GM19324 (cell line): Measurements from ENCODE around the gene ACAD10.
"Not testable (repeated sequence)": the region's sequence is repeated elsewhere in the genome, so short reads cannot be mapped to it uniquely, and the experiment has no call there.

Experiments used
- ATAC-seq: cut with Tn5 transposase; IDR thresholded peaks from one replicate; pipeline ENCODE4 v1.9.1; 2021; ENCODE audit warnings: mild to moderate bottlenecking, moderate library complexity; ENCODE audit not compliant: unreplicated experiment, low FRiP score

ACAD10 gene

DNA sequence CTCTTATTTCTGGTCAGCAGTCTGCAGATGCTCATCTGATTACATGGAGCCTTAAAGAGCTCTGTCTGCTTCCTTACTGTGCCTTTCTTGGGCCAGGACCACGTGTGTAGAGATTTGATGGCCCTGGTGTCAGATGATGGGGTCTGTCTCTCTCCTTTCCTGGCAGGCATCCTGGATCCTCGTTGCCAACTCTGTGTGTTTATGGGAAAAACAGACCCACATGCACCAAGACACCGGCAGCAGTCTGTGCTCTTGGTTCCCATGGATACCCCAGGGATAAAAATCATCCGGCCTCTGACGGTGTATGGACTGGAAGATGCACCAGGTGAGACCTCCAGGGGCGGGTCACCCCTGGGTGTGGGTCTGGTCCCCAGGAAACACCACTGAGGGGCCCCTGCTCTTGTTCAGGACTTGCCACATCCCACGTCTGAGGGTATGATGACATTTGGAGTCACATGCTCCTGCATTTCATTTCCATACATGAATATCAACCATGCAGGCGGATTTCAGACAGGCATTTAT lies 62.4 kb downstream of the ACAD10 start:
- ATAC-seq: no peak

DNA sequence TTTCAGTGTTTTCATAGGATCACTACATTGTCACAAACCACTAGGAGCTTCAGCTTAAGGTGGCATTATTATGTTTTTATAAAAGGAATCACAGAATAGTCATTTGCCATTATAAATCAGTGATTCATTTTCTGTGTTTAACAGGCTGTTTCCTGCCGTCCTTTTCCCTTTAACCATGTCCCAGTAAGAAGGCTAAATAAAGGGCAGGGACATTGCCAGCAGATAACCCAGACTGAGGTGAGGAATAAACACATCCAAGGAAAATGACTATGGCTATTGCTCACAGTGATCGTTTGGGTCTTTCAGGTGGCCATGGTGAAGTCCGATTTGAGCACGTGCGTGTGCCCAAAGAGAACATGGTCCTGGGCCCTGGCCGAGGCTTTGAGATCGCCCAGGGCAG lies 63.0 kb downstream of the ACAD10 start:
- ATAC-seq: no peak

DNA sequence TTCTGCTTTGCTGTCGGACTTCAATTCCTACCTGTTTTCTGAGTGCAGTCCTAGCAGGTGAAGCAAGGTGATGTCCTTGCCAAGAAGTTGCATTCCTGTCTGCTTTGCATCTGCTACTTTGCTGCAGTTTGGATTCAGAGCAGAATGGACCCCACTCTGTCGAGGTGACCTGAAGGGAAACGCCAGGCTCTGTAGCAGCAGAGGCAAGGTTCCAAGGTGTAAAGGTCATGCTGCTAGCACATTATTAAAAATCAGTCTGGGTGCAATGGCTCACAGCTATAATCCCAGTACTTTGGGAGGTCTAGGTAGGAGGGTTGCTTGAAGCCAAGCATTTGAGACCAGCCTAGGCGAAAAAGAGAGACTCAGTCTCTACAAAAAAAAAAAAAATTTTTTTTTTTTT lies 63.5 kb downstream of the ACAD10 start:
- ATAC-seq: no peak

DNA sequence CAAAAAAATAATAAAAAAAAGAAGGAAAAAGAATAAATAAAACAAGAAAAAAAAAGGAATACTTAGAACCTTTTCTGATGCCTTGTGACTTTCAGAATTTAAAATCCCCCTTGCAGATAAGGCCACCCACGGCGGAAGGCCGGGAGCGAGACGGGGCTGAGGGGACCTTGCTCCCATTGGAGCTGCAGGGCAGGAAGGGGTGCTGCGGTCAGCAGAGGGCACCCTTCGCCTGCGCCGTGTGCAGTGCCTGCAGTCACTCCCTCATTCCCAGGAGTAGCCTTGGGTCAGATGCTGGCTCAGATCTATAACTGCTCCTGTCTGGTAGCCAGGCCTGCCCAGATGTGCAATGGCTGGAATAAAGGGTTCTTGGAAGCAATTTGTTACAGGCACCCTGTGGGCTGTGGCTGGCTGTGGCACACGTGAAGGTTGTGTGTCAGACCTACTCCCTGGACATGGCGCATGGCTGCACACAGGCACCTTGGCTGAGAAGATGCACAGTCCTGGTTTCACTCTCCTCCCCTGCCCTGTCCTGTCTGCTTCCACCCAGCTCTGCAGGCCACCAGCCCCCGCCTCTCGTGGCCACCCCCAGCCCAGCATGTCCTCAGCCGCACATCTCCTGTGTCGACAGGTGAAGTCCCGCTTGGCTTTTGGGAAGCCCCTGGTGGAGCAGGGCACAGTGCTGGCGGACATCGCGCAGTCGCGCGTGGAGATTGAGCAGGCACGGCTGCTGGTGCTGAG lies 67.5 kb downstream of the ACAD10 start:
- ATAC-seq: no peak

DNA sequence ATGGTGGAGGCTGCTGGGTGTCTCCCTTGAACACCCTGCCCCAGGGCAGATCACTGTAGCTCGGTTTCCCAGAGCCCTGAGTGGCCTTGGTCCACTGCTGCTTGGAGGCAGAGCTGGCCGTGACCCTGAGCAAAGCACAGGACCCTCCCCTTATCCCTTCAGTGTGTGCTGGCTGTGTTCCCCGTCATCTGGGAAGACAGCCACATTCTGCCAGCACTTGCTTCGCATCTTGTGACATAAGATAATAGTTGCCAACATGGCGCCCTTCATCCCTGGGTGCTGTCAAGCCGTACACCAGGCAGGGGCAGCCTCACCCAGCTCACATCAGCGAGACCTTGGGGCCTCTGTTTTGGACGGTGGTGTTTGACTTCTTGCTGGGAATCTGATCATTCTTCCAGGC lies 68.8 kb downstream of the ACAD10 start:
- no peak for ATAC-seq

DNA sequence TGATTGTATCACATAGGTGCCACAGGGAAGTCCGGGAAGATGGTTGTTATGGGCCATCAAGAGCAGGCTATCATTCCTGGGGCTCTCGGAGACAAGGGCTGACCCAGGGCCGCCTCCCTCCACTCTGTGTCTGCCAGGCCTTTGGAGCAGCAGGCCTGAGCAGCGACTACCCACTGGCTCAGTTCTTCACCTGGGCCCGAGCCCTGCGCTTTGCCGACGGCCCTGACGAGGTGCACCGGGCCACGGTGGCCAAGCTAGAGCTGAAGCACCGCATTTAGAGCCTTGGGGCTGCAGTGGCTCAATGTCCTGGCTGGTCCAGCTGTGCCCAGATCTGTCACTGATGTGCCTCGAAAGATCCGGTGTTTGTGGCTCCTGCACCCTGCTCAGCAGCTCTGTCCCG lies 70.3 kb downstream of the ACAD10 start:
- ATAC-seq: no peak

DNA sequence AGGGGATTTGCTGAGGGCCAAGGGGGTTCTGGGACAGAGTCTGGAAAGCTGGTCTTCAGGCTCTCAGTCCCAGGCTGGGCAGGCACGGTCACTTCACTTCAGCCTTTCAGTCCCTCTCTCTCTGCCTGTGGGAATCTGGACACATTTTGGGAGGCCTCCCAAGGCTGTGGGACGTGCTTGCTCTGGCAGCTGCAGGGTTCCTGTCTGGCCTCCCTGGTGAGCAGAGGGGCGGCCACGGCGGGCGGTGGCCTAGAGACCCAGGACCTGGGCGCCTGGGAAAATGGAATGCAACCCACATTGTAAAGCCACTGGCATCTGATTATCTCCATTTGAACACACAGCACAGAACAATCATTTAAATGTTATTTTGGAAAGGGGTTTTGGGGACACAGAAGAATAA lies 70.8 kb downstream of the ACAD10 start:
- ATAC-seq: no peak

DNA sequence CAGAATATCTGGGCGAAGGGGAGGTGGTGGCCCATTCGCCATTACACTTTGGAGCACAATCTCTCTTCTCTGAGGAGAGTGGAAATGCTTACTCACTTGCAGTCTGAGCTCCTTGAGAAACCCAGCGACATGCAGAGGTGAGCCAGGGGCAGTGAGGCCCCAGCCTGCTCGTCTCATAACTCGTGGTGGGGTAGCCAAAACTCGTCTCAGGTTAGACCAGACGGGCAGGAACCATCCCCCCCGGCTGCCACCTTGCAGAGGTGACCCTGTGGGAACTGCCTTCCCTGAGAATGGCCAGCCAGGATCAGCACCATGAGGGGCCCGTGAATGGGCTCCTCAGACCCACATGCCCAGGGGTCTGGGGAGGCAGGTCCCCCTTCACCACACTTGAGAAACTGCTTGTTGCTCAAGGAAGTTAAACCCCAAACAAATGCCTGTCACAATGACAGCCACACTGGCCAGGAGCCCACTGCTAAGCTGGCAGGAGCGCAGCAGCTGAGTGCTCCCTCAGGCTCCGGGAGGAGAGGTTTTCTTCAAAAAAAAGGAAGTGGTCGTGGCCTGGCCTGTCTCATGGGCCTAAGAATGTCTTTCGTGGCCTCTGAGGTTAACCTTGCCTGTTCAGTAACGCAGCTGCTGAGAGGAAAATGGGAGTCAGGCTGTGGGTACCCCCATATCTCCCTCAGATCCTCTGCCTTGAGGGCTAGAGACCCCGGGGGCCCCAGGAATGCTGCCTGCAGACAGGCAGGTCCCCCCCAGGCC lies 71.7 kb downstream of the ACAD10 start:
- no peak for ATAC-seq

DNA sequence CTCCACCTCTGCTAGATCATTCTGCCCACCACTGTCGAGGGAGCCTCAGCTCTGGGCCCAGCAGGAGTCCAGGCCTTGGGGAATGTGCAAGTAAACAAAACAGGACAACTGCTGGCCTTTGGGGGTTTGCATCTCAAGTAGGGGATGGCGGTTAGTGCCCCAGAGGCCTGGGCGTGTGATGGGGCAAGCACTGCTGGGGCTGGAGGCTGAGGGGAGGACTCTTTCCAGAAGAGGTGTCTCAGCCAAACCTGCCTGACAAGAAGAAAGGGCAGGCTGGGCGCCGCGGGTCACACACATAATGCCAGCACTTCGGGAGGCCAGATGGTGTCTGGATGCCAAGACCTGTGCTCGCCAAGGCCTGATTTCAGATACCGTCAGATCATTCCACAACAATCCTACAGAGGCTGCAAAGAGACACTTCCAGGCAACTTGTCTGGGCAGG lies 72.3 kb downstream of the ACAD10 start:
- ATAC-seq: no peak

DNA sequence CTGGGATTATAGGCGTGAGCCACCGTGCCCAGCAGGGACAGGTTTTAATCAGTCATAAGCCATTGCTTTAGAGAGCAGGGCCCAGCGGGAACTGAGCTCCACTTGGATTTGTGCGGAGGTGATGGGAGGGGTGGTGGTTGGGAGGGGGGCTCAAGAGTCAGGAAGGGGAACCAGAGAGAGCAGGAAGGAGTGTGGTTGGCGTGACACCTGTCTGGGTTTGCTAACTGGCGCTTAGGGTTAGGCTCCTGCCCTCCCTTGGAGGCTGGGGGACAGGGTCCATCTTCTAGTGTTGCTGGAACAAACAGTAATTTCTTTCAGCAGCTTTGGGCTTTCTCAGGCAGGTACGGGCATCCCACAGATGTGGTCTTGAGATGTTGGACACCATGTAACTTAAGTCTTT lies 73.4 kb downstream of the ACAD10 start:
- ATAC-seq: no peak

DNA sequence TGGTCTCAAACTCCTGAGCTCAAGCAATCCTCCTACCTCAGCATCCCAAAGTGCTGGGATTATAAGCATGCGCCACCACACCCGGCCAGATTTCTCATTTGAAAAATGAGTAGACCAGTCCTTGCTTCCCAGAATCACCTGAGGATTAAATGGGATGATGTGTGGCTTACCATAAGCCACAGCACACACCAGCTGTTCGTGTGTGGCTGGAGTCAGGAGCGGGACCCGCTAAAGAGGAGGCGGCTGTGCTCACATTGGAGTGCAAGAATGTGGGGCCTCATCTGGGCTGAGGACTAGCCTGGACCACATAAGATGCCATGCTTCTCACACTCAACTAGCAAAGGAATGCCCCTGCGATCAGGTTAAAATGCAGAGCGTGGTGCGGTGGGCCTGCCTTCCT lies 74.1 kb downstream of the ACAD10 start:
- no peak for ATAC-seq

DNA sequence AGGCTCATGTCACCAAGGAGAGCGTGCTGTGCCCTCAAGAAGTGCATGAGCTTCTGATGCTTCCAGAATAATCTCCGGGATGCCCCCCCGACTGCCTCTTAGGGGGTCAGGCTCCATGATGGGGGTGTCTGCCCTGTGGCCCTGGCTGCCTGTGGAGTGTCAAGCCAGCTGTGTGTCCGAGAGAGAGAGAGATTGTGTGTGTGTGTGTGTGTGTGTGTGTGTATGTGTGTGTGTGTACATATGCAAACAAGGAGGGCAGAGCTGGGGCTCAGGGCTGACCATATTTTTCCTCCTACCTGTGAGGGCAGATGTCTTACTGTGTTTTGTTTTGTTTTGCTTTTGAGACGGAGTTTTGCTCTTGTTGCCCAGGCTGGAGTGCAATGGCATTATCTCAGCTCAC lies 75.2 kb downstream of the ACAD10 start:
- ATAC-seq: peak; percentile 36

DNA sequence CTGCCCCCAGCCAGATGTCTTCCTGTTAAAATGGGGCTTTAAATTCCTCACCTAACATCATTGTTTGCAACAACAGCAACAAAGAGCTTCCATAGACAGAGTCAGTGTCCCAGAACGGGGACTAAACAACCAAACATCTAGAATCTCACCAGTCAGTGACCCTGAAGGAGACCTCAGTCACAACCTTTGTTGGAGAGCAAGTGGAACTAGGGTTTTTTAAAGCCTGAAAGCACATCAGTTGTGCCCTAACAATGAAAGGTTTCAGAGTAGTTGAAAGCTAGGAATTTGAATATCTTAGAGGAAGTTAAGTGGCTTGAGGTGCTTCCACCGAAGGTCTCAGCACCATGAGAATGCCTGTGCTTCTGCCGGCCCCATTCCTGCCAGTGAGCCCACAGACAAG lies 75.9 kb downstream of the ACAD10 start:
- no peak for ATAC-seq

DNA sequence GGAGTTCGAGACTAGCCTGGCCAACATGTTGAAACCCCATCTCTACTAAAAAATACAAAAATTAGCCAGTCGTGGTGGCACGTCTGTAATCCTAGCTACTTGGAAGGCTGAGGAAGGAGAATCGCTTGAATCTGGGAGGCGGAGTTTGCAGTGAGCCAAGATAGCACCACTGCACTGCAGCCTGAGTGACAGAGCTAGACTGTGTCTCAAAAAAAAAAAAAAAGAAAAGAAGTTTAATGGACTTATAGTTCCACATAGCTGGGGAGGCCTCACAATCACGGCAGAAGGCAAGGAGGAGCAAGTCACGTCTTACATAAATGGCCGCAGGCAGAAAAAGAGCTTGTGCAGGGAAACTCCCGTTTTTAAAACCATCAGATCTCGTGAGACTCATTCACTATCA lies 77.7 kb downstream of the ACAD10 start:
- ATAC-seq: not testable (repeated sequence)

DNA sequence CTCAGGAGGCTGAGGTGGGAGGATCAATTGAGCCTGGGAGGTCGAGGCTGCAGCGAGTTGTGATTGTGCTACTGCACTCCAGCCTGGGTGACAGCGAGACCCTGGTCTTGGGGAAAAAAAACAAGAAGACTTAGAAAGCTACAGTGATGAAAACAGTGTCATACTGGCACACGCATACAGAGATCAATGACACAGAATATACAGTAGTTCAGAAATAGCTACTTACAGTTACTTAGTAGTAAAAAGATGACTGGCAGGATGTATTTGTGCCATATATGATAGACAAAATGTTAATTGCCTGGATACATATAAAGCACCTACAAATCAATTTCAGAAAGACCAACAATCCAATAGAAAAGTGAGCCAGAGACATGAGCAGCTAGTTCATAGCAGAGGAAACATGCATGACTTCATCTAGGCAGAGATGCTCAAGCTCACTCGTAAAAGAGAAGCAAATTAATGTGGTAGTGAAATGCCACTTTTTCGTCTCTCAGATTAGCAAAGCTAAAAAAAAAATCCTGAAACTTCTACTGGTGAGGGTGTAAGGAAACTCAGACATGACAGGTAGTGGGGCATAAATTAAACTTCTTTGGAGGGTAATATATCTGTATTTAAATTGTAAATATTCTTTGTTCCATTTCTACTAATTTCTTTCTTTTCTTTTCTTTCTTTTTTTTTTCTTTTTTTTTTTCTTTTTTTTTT lies 78.4 kb downstream of the ACAD10 start:
- no peak for ATAC-seq

DNA sequence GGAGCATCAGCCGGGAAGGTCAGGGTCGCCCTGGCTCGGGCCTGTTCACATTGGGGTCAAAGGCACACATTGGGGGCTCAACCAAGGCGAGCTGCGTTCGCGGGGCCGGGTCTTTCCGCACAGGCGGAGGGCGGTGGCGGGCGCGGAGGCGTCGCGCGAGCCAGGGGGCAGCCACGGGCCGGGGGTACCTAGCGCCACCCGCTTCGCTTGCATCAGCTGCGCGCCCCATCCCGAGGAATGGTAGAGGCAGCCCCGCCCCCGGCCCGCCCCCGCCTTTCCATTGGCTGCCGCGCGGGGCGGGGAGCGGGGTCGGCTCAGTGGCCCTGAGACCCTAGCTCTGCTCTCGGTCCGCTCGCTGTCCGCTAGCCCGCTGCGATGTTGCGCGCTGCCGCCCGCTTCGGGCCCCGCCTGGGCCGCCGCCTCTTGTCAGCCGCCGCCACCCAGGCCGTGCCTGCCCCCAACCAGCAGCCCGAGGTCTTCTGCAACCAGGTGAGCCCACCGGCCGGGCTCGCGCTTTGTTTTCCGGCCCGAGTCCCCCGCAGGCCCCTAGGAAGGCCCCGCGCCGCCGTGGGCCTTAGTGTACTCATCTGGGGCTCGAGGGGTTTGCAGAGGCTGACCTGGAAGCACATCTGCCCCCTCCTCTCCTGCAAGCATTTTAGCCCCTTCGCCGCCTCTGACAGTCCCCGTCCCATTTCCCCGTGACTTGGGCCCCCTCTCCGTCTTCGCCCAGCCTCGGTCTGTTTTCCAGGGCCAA lies 80.9 kb downstream of the ACAD10 start, which contains the start of gene ALDH2:
ALDH2 (plus strand) TSS at position 326 of the 754 bp plus-strand sequence; CDS start at position 376, 50 bp downstream.
- ATAC-seq: peak; percentile 53

DNA sequence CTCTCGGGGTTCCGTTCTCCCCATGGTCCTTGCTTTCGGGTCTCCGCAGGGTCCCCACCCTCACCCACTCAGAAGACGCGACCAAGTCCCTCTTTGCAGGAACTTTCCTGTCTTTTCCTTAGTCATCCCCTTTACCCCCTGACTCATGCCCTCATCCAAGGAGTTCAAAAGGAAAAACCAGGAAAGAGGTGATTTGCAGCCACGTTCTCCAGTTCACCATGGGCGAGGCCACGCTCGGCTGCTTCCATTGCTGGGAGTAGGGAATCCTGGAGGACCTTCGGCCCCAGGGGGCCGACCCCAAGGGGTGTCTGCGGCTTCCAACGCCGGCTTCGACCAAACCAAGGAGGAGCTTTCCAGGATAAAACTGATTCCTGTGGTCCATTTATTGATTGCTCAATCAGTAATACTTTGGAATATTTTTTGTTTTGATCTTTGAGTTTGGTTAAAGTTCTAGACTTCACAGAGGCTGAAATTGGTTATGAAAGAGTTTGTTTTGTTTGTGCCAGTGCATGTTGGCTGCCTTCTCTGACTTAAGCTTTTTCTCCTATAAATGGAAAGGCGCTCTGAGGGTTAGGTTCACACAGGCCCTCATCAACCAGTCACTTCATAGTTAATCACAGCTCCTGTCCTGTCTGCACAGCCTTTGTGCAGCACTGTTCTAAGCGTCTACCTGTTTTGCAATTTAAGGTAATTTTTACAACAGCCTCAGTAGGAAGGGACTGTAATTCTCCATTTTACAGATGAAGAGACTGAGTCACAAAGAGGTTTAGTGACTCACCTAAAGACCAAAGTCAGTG lies 81.7 kb downstream of the ACAD10 start:
- no peak for ATAC-seq

DNA sequence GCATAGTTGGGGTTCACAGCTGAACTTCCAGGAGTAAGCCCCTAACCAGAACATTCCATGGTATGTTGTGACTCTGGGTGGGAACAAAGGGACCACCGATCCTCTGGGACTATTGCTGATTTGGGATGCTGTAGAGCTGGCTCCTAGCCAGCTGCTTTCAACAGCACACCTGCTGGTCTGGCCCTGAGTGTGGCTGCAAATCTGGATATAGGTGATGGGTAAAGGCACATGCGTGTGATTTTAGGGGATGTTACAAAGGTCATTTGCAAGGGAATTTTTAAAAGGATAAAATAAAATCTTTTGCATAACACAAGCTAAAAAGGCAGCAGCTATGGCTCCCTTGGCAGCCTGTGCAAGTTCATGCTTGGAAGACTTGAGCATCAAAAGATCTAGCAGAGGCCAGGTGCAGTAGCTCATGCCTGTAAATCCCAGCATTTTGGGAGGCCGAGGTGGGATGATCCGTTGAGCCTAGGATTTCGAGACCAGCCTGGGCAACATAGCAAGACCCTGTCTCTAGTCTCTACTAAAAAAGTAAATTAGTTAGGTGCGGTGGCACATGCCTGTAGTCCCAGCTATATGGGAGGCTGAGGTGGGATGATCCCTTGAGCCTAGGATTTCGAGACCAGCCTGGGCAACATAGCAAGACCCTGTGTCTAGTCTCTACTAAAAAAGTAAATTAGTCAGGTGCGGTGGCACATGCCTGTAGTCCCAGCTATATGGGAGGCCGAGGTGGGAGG lies 82.5 kb downstream of the ACAD10 start:
- ATAC-seq: no peak

DNA sequence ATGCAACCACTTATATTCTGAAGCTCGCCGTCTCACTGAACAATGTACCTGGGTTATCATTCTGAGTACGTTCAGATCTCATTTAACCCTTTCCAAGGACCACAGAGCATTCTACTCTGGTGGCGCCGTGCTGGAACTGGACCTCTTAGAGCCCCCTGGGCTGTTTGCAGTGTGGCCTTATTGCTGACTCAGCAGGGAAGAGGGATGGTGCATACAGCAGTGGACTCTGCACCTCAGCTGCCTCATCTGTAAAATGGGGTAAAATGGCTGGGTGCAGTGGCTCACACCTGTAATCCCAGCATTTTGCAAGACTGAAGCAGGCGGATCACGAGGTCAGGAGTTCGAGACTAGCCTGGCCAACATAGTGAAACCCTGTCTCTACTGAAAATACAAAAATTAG lies 83.7 kb downstream of the ACAD10 start:
- no peak for ATAC-seq
